HG03439 (cell line): ENCODE measurements around the gene HS6ST2.

Experiments
- ATAC-seq: cut with Tn5 transposase; IDR thresholded peaks from one replicate; pipeline ENCODE4 v1.9.1; 2021; ENCODE audit warnings: mild to moderate bottlenecking, moderate library complexity; ENCODE audit not compliant: unreplicated experiment

Gene HS6ST2

GRCh38 chrX:132624466-132624865 lies 334.0 kb downstream of the HS6ST2 start:
- no peak for ATAC-seq

- ATAC-seq, result no peak
Observed at GRCh38 chrX:132623942-132624341, 334.5 kb downstream of the HS6ST2 start.

GRCh38 chrX:132623300-132623699 lies 335.1 kb downstream of the HS6ST2 start:
- ATAC-seq, result no peak

GRCh38 chrX:132622130-132622529 lies 336.3 kb downstream of the HS6ST2 start:
- ATAC-seq, result no peak

GRCh38 chrX:132618810-132619209 lies 339.6 kb downstream of the HS6ST2 start:
- no peak for ATAC-seq

- no peak for ATAC-seq
Observed at GRCh38 chrX:132615391-132616131, 342.9 kb downstream of the HS6ST2 start.

GRCh38 chrX:132614297-132614696 lies 344.1 kb downstream of the HS6ST2 start:
- no peak for ATAC-seq

GRCh38 chrX:132613801-132614200 lies 344.6 kb downstream of the HS6ST2 start:
- no peak for ATAC-seq

GRCh38 chrX:132612821-132613564 lies 345.4 kb downstream of the HS6ST2 start:
- no peak for ATAC-seq

- ATAC-seq, result no peak
Observed at GRCh38 chrX:132610536-132610935, 347.9 kb downstream of the HS6ST2 start.

GRCh38 chrX:132609362-132609848 lies 349.0 kb downstream of the HS6ST2 start:
- no peak for ATAC-seq

- no peak for ATAC-seq
Observed at GRCh38 chrX:132603700-132604286, 354.6 kb downstream of the HS6ST2 start.

- ATAC-seq, result no peak
Observed at GRCh38 chrX:132602701-132603100, 355.7 kb downstream of the HS6ST2 start.

- ATAC-seq, result no peak
Observed at GRCh38 chrX:132594999-132595398, 363.4 kb downstream of the HS6ST2 start.

- ATAC-seq, result no peak
Observed at GRCh38 chrX:132594129-132594528, 364.3 kb downstream of the HS6ST2 start.

GRCh38 chrX:132592880-132593279 lies 365.5 kb downstream of the HS6ST2 start:
- no peak for ATAC-seq

GRCh38 chrX:132591719-132592275 lies 366.6 kb downstream of the HS6ST2 start:
- no peak for ATAC-seq

GRCh38 chrX:132590350-132591026 lies 367.9 kb downstream of the HS6ST2 start:
- ATAC-seq, result no peak

GRCh38 chrX:132584936-132585335 lies 373.5 kb downstream of the HS6ST2 start:
- no peak for ATAC-seq

GRCh38 chrX:132576939-132577338 lies 381.5 kb downstream of the HS6ST2 start:
- ATAC-seq, result no peak
